H1 (cell line): Measurements from ENCODE around the gene ZNF446. TPM values are rescaled to one million over a fixed set of nuclear protein-coding genes. Genes with fewer than 3 reads are reported as not detected.

Source experiments
- CTCF ChIA-PET: fragments of 300-600 bp; sonication (Branson Sonifier 250); formaldehyde crosslinking; loops from one replicate; lab custom pipeline; 2021; ENCODE audit not compliant: partially characterized antibody; lab: Charles Lee
- POLR2A ChIA-PET: fragments of 300-600 bp; sonication (Branson Sonifier 250); formaldehyde crosslinking; loops from one replicate; lab custom pipeline; 2021; ENCODE audit warnings: inconsistent platforms; ENCODE audit not compliant: partially characterized antibody; lab: Charles Lee
- DNase-seq, 2 experiments: peaks; one replicate each; pipeline versions ENCODE4 v3.0.0 to v3.0.0-alpha.2; 2010 to 2022; ENCODE audit warnings: low spot score in 2 of 2, low read depth in 1 of 2, mixed read lengths in 1 of 2
- FAIRE-seq: peaks from 2 replicates; lab custom pipeline; 2011; peaks lifted over from hg19 to GRCh38; lab: Jason Lieb, UNC
- H2AFZ ChIP-seq: 2 replicates; pipeline ENCODE4 v1.8.1; 2012; ENCODE audit warnings: low read length, inconsistent platforms
- H2AK5ac ChIP-seq: 2 replicates; pipeline ENCODE4 v1.6.1; 2013; ENCODE audit warnings: low read depth, low read length
- H2BK120ac ChIP-seq: replicated peaks from 2 replicates; pipeline ENCODE3; 2013; ENCODE audit warnings: low read depth, low read length, inconsistent platforms
- H2BK12ac ChIP-seq: 2 replicates; pipeline ENCODE4 v1.6.1; 2013; ENCODE audit warnings: low read depth, low read length
- H2BK15ac ChIP-seq: 2 replicates; pipeline ENCODE4 v1.6.1; 2013; ENCODE audit warnings: low read length
- H2BK20ac ChIP-seq: 2 replicates; pipeline ENCODE4 v1.6.1; 2013; ENCODE audit warnings: low read length
- H2BK5ac ChIP-seq: 2 replicates; pipeline ENCODE4 v1.6.1; 2013; ENCODE audit warnings: low read depth, low read length
- H3K14ac ChIP-seq: 2 replicates; pipeline ENCODE4 v1.6.1; 2013; ENCODE audit warnings: inconsistent platforms; ENCODE audit not compliant: insufficient read length
- H3K18ac ChIP-seq: 2 replicates; pipeline ENCODE4 v1.6.1; 2013; ENCODE audit warnings: low read length; ENCODE audit errors: extremely low read depth
- H3K23ac ChIP-seq: 2 replicates; pipeline ENCODE4 v1.6.1; 2013; ENCODE audit warnings: inconsistent platforms; ENCODE audit not compliant: insufficient read length
- H3K23me2 ChIP-seq: 2 replicates; pipeline ENCODE4 v1.6.1; 2013; ENCODE audit warnings: low read depth, low read length
- H3K27ac ChIP-seq: 2 replicates; pipeline ENCODE4 v1.6.1; 2011; ENCODE audit warnings: low read depth, low read length, inconsistent platforms
- H3K27me3 ChIP-seq, 4 experiments: replicated peaks in 1 of 4; 1 replicate in 1 of 4; 2 replicates in 3 of 4; pipeline versions ENCODE4 v1.6.1 to v1.8.1; 2011 to 2013; ENCODE audit warnings: low read length in 3 of 4, mild to moderate bottlenecking in 3 of 4, inconsistent platforms in 2 of 4, mixed read lengths in 2 of 4, moderate library complexity in 1 of 4; ENCODE audit not compliant: control insufficient read depth in 3 of 4, insufficient read depth in 3 of 4; ENCODE audit errors: extremely low read depth in 1 of 4
- H3K36me3 ChIP-seq, 4 experiments: 2 replicates each; pipeline versions ENCODE4 v1.6.1 to v1.8.1; 2011 to 2013; ENCODE audit warnings: mild to moderate bottlenecking in 4 of 4, low read length in 3 of 4, moderate library complexity in 2 of 4, control low read depth in 1 of 4, inconsistent platforms in 1 of 4; ENCODE audit not compliant: insufficient read depth in 4 of 4, control insufficient read depth in 2 of 4
- H3K4ac ChIP-seq: replicated peaks from 2 replicates; pipeline ENCODE3; 2013; ENCODE audit warnings: low read length, low read depth, mixed read lengths, inconsistent platforms; ENCODE audit not compliant: insufficient read length
- H3K4me1 ChIP-seq, 4 experiments: replicated peaks in 1 of 4; 1 replicate in 1 of 4; 2 replicates in 3 of 4; pipeline versions ENCODE4 v1.6.1 to v1.8.1; 2011 to 2013; ENCODE audit warnings: low read length in 3 of 4, inconsistent platforms in 2 of 4, mixed read lengths in 1 of 4; ENCODE audit not compliant: insufficient read depth in 4 of 4, control insufficient read depth in 3 of 4
- H3K4me2 ChIP-seq, 2 experiments: 2 replicates each; pipeline versions ENCODE4 v1.6.1 to v1.8.1; 2011 to 2013; ENCODE audit warnings: low read depth in 2 of 2, low read length in 2 of 2, control low read depth in 1 of 2, inconsistent platforms in 1 of 2, mild to moderate bottlenecking in 1 of 2; ENCODE audit not compliant: insufficient read depth in 1 of 2
- H3K4me3 ChIP-seq, 4 experiments: fragments of 200-600, 300-600 bp in 1 of 4; sonication (generic), shearing (Covaris generic), sonication (Bioruptor Twin) in 1 of 4; 2 replicates each; pipeline versions ENCODE4 v1.5.1 to v1.8.1; 2011 to 2016; ENCODE audit warnings: low read length in 4 of 4, low read depth in 3 of 4, control low read depth in 2 of 4, inconsistent platforms in 2 of 4, mild to moderate bottlenecking in 2 of 4, mixed read lengths in 1 of 4, moderate library complexity in 1 of 4; ENCODE audit not compliant: insufficient read depth in 2 of 4; ENCODE audit errors: extremely low read depth in 1 of 4
- H3K56ac ChIP-seq: replicated peaks from 2 replicates; pipeline ENCODE3; 2013; ENCODE audit warnings: low read depth, mild to moderate bottlenecking, mixed read lengths, low read length, inconsistent platforms; ENCODE audit not compliant: insufficient read length
- H3K79me1 ChIP-seq: 2 replicates; pipeline ENCODE4 v1.6.1; 2013; ENCODE audit warnings: low read depth, low read length, control low read depth
- H3K79me2 ChIP-seq, 2 experiments: 2 replicates each; pipeline versions ENCODE4 v1.6.1 to v1.8.1; 2012 to 2013; ENCODE audit warnings: low read length in 2 of 2, mild to moderate bottlenecking in 2 of 2, inconsistent platforms in 1 of 2; ENCODE audit not compliant: insufficient read depth in 2 of 2, control insufficient read depth in 1 of 2
- H3K9ac ChIP-seq, 4 experiments: replicated peaks in 1 of 4; 1 replicate in 1 of 4; 2 replicates in 3 of 4; pipeline versions ENCODE4 v1.6.1 to v1.8.1; 2011 to 2013; ENCODE audit warnings: low read depth in 3 of 4, low read length in 3 of 4, control low read depth in 2 of 4, mild to moderate bottlenecking in 2 of 4, moderate library complexity in 2 of 4, inconsistent platforms in 1 of 4; ENCODE audit errors: extremely low read depth in 1 of 4
- H3K9me3 ChIP-seq, 2 experiments: 2 replicates each; pipeline versions ENCODE4 v1.6.1 to v1.8.1; 2012 to 2013; ENCODE audit warnings: mild to moderate bottlenecking in 2 of 2, moderate library complexity in 2 of 2, control low read depth in 1 of 2, inconsistent platforms in 1 of 2, low read depth in 1 of 2, low read length in 1 of 2, mixed read lengths in 1 of 2; ENCODE audit not compliant: insufficient read depth in 2 of 2
- H4K20me1 ChIP-seq, 2 experiments: replicated peaks in 1 of 2; 2 replicates each; pipeline versions ENCODE3 to v1.8.1; 2011 to 2013; ENCODE audit warnings: inconsistent platforms in 2 of 2, low read length in 2 of 2, mild to moderate bottlenecking in 1 of 2; ENCODE audit not compliant: insufficient read depth in 2 of 2, control insufficient read depth in 1 of 2
- H4K5ac ChIP-seq: 2 replicates; pipeline ENCODE4 v1.6.1; 2013; ENCODE audit warnings: low read length, low read depth, mixed read lengths, inconsistent platforms; ENCODE audit not compliant: insufficient read length
- H4K8ac ChIP-seq: 2 replicates; pipeline ENCODE4 v1.8.0; 2013; ENCODE audit warnings: mild to moderate bottlenecking, moderate library complexity, low read length, inconsistent platforms; ENCODE audit not compliant: insufficient read depth; ENCODE audit errors: extremely low read depth
- H4K91ac ChIP-seq: replicated peaks from 2 replicates; pipeline ENCODE3; 2013; ENCODE audit warnings: low read length, mixed read lengths, inconsistent platforms; ENCODE audit not compliant: insufficient read length
- BACH1 ChIP-seq: IDR thresholded peaks from 2 replicates; pipeline ENCODE4 v1.6.1; 2012; ENCODE audit warnings: low read length, improper control_type of control experiment
- BRCA1 ChIP-seq: IDR thresholded peaks from 2 replicates; pipeline ENCODE4 v1.6.1; 2012; ENCODE audit warnings: low read depth, low read length, improper control_type of control experiment
- CHD1 ChIP-seq: IDR thresholded peaks from 2 replicates; pipeline ENCODE4 v1.6.1; 2012; ENCODE audit warnings: low read depth, low read length, improper control_type of control experiment
- EZH2 ChIP-seq: fragments of 200-600 bp; sonication (generic); IDR thresholded peaks from 2 replicates; pipeline ENCODE4 v1.7.1; 2012; ENCODE audit warnings: low read depth, mild to moderate bottlenecking, moderate library complexity, low read length, inconsistent platforms; ENCODE audit not compliant: severe bottlenecking
- HDAC2 ChIP-seq, 2 experiments: fragments of 300-600 bp in 1 of 2; sonication (generic) in 1 of 2; IDR thresholded peaks; 2 replicates each; pipeline ENCODE4 v1.6.1; 2011 to 2012; ENCODE audit warnings: low read depth in 2 of 2, low read length in 2 of 2, mild to moderate bottlenecking in 2 of 2, moderate library complexity in 2 of 2, borderline replicate concordance in 1 of 2, inconsistent platforms in 1 of 2
- JUN ChIP-seq: IDR thresholded peaks from 2 replicates; pipeline ENCODE4 v1.6.1; 2011; ENCODE audit warnings: low read depth, mild to moderate bottlenecking, improper control_type of control experiment, low read length
- KDM5A ChIP-seq: fragments of 200-600 bp; IDR thresholded peaks from 2 replicates; pipeline ENCODE4 v1.7.1; 2012; ENCODE audit warnings: mild to moderate bottlenecking, low read length, inconsistent platforms, mixed read lengths
- MAFK ChIP-seq: IDR thresholded peaks from 2 replicates; pipeline ENCODE4 v1.6.1; 2012; ENCODE audit warnings: low read depth, mild to moderate bottlenecking, improper control_type of control experiment, low read length
- PHF8 ChIP-seq: fragments of 200-600 bp; sonication (generic); conservative IDR thresholded peaks from 2 replicates; pipeline ENCODE4 v1.7.1; 2012; ENCODE audit warnings: low read depth, mild to moderate bottlenecking, inconsistent platforms, low read length, moderate library complexity
- POU5F1 ChIP-seq: IDR thresholded peaks from 2 replicates; pipeline ENCODE4 v1.6.1; 2011; ENCODE audit warnings: low read depth, mild to moderate bottlenecking, low read length, moderate library complexity
- SIX5 ChIP-seq: IDR thresholded peaks from 2 replicates; pipeline ENCODE4 v1.6.1; 2011; ENCODE audit warnings: mild to moderate bottlenecking, low read depth, low read length
- WGBS, 2 experiments: shearing (Covaris generic) in 1 of 2; methylation state at CpG; one replicate each; pipeline versions ENCODE4 v1.1.6 to v1.1.7; 2013 to 2015; ENCODE audit warnings: low lambda C conversion rate in 2 of 2, mixed read lengths in 2 of 2, inconsistent platforms in 1 of 2, low coverage in 1 of 2, missing lambda C conversion rate in 1 of 2; ENCODE audit not compliant: insufficient replicate concordance in 2 of 2, insufficient coverage in 1 of 2, insufficient read length in 1 of 2; ENCODE audit errors: extremely low coverage in 1 of 2, missing lambda C conversion rate in 1 of 2; 5-methylcytosine and 5-hydroxymethylcytosine counted together
- polyA plus RNA-seq, 7 experiments: library from polyadenylated mRNA; depleted of rRNA in 3 of 7; stranded (reverse) in 5 of 7; unstranded in 2 of 7; fragments of >200 nt in 5 of 7; fragments of 200-250 nt in 2 of 7; gene quantifications; 1 replicate in 5 of 7; 2 replicates in 1 of 7; 4 replicates in 1 of 7; pipeline versions ENCODE4 v1.2.1 to v1.2.3, GENCODE V29; 2011 to 2013; ENCODE audit warnings: missing spikeins in 2 of 7, mixed read lengths in 2 of 7
- total RNA-seq: library from RNA; stranded (reverse); fragmentation: NEBNext Ultra II Directional; extraction: Animal tissue kit (Norgen Biotek cat#: 25700); gene quantifications from 2 replicates; pipeline ENCODE4 v1.2.1, GENCODE V29; 2021
- TF ChIP-seq, protein P1 (sequence below): IDR thresholded peaks from 2 replicates; pipeline ENCODE4 v1.6.1; 2011; ENCODE audit warnings: low read depth, mild to moderate bottlenecking, low read length; ENCODE audit not compliant: insufficient read depth

ZNF446 gene
- total and polyA plus RNA-seq, 2 of the 8 experiments (the other 6 are each of a cell fraction or from before 2014, with no cell fraction given) = 4.1 to 5.5 TPM

DNA sequence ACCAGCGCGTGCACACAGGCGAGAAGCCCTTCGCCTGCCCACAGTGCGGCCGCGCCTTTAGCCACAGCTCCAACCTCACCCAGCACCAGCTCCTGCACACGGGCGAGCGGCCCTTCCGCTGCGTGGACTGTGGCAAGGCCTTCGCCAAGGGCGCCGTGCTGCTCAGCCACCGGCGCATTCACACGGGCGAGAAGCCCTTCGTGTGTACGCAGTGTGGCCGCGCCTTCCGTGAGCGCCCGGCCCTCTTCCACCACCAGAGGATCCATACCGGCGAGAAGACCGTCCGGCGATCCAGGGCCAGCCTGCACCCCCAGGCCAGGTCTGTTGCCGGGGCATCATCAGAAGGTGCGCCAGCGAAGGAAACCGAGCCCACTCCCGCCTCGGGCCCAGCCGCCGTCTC, 4.4 kb upstream of the ZNF446 start:
- Histone ChIP-seq H2BK5ac (no peak overlapping the region), H3K4me3 (no peak overlapping the region), H2BK120ac (no peak overlapping the region), H4K5ac (no peak overlapping the region), H3K4me2 (no peak overlapping the region), H3K4me1 (peaks cover 0 to 5% (median 4%) of the 10 kb centered on the region in 4 experiments; a peak in 6 of 7 replicates), H3K36me3 (peaks cover 2 to 7% (median 4%) of the 10 kb centered on the region in 4 experiments; a peak in 5 of 8 replicates), H2AK5ac (no peak overlapping the region), H3K27ac (no peak overlapping the region), H3K23ac (no peak overlapping the region), H3K23me2 (peaks cover 17% of the 10 kb centered on the region), H4K20me1 (peaks cover 6 to 12% of the 10 kb centered on the region in 2 experiments), H3K4ac (no peak overlapping the region), H4K91ac (no peak overlapping the region), H3K27me3 (no peaks in the 10 kb centered on the region; a peak in 2 of 7 replicates), H3K18ac (no peak overlapping the region), H2BK20ac (no peak overlapping the region), H3K79me1 (peaks cover 6% of the 10 kb centered on the region; the same call in 1 of the 2 replicates), H2BK12ac (no peak overlapping the region), H2AFZ (no peak overlapping the region), H2BK15ac (no peak overlapping the region), H3K79me2 (no peaks in the 10 kb centered on the region), H3K9me3 (no peaks in the 10 kb centered on the region), H3K9ac (no peak overlapping the region), H3K14ac (no peak overlapping the region), H4K8ac (no peak overlapping the region), H3K56ac (no peak overlapping the region)
- FAIRE-seq = no peak
- ChIA-PET POLR2A (no interaction called here), CTCF (no interaction called here)
- 94% methylated on average over 28 of the region's 39 CpGs; no CpG with 5 or more reads in 1 of the 2 experiments for WGBS, 2 experiments
- no peak for DNase-seq
- TF ChIP-seq JUN (no peak), PHF8 (no peak), EZH2 (no peak), MAFK (no peak), BACH1 (no peak), KDM5A (no peak), BRCA1 (no peak), CHD1 (no peak), SIX5 (no peak), HDAC2 (IDR thresholded peaks at IDR 0.05; ENCODE audit: borderline replicate concordance in 1 of 2, low read depth in 2 of 2, low read length in 2 of 2) (no peak), POU5F1 (no peak)
- TF ChIP-seq, protein P1, sequence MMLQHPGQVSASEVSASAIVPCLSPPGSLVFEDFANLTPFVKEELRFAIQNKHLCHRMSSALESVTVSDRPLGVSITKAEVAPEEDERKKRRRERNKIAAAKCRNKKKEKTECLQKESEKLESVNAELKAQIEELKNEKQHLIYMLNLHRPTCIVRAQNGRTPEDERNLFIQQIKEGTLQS = no peak
